A549 (cell line): Measurements from ENCODE around the gene SLC5A5. TPM values are rescaled to one million over a fixed set of nuclear protein-coding genes. Genes with fewer than 3 reads are reported as not detected.

ENCODE experiments used
- ATAC-seq, 2 experiments: fragments of 200-7000 bp in 1 of 2; fragments of >200 bp in 1 of 2; cut with Nextera tagmentation in 1 of 2; cut with Tn5 transposase in 1 of 2; 3 replicates each; pipeline versions ENCODE4 v1.8.0 to v1.9.1; 2018 to 2020; ENCODE audit warnings: mild to moderate bottlenecking in 1 of 2, moderate library complexity in 1 of 2
- CTCF ChIA-PET: fragments of 300-600 bp; sonication (Branson Sonifier 250); formaldehyde crosslinking; extraction: SDS; loops from one replicate; lab custom pipeline; 2021; ENCODE audit warnings: antibody characterized with exemption, inconsistent platforms; lab: Yijun Ruan, JAX
- POLR2A ChIA-PET: fragments of 350-600 bp; formaldehyde crosslinking; extraction: SDS; loops from one replicate; lab custom pipeline; 2021; ENCODE audit warnings: antibody characterized with exemption, inconsistent platforms; lab: Yijun Ruan, JAX
- DNase-seq, 2 experiments: peaks; one replicate each; pipeline versions ENCODE4 v3.0.0 to v3.0.0-alpha.2; 2011 to 2016; ENCODE audit warnings: low read depth in 1 of 2, low spot score in 1 of 2
- FAIRE-seq: peaks from 2 replicates; lab custom pipeline; 2011; peaks lifted over from hg19 to GRCh38; lab: Jason Lieb, UNC
- H3K27ac ChIP-seq, 2 experiments: fragments of >200 bp; sonication (Bioruptor Twin); formaldehyde crosslinking; 3 replicates each; pipeline ENCODE4 v1.5.1; 2016 to 2017
- H3K4me1 ChIP-seq: fragments of >200 bp; sonication (Bioruptor Twin); formaldehyde crosslinking; 3 replicates; pipeline ENCODE4 v1.6.1; 2016
- H3K4me2 ChIP-seq: fragments of >200 bp; sonication (Bioruptor Twin); formaldehyde crosslinking; 3 replicates; pipeline ENCODE4 v1.6.1; 2016
- H3K4me3 ChIP-seq: fragments of >200 bp; sonication (Bioruptor Twin); formaldehyde crosslinking; 3 replicates; pipeline ENCODE4 v1.5.1; 2016
- H3K9me3 ChIP-seq: fragments of >200 bp; sonication (Bioruptor Twin); formaldehyde crosslinking; 3 replicates; pipeline ENCODE4 v1.6.1; 2016
- BHLHE40 ChIP-seq: IDR thresholded peaks from 2 replicates; pipeline ENCODE4 v1.6.1; 2012; ENCODE audit warnings: low read depth, low read length, inconsistent platforms
- CBX2 ChIP-seq: fragments of 200-600 bp; sonication (generic); IDR thresholded peaks from 2 replicates; pipeline ENCODE4 v1.6.1; 2016; ENCODE audit warnings: low read depth, mild to moderate bottlenecking, borderline replicate concordance
- CHD4 ChIP-seq: fragments of 200-600 bp; sonication (generic); IDR thresholded peaks from 2 replicates; pipeline ENCODE4 v1.6.1; 2016; ENCODE audit warnings: antibody characterized with exemption, mild to moderate bottlenecking, borderline replicate concordance
- EHF ChIP-seq: fragments of 250-450 bp; sonication (Bioruptor Pico); IDR thresholded peaks from 2 replicates; pipeline ENCODE4 v1.5.0; 2020; ENCODE audit warnings: mild to moderate bottlenecking
- EHMT2 ChIP-seq: fragments of 200-600 bp; sonication (generic); IDR thresholded peaks from 2 replicates; pipeline ENCODE4 v1.6.1; 2016; ENCODE audit warnings: antibody characterized with exemption, low read depth, mild to moderate bottlenecking, moderate library complexity
- EP300 ChIP-seq, 2 experiments: fragments of >200 bp; sonication (Bioruptor Twin); formaldehyde crosslinking; IDR thresholded peaks; 2 replicates in 1 of 2; 3 replicates in 1 of 2; pipeline ENCODE4 v1.6.1; 2016 to 2017
- HDAC2 ChIP-seq: fragments of 200-600 bp; sonication (generic); IDR thresholded peaks from 2 replicates; pipeline ENCODE4 v1.6.1; 2016
- HEYL ChIP-seq: fragments of 250-450 bp; sonication (Bioruptor Pico); IDR thresholded peaks from 2 replicates; pipeline ENCODE4 v1.8.0; 2021; ENCODE audit warnings: mild to moderate bottlenecking, moderate library complexity
- JUNB ChIP-seq: fragments of >200 bp; sonication (Bioruptor Twin); formaldehyde crosslinking; IDR thresholded peaks from 2 replicates; pipeline ENCODE4 v1.6.1; 2016
- KDM1A ChIP-seq: fragments of 200-600 bp; sonication (generic); IDR thresholded peaks from 2 replicates; pipeline ENCODE4 v1.6.1; 2016; ENCODE audit warnings: low read depth, mild to moderate bottlenecking
- MAZ ChIP-seq: fragments of 150-350 bp; IDR thresholded peaks from 2 replicates; pipeline ENCODE4 v1.6.1; 2014; ENCODE audit warnings: antibody characterized with exemption, low read depth, low read length, borderline replicate concordance
- MYC ChIP-seq: IDR thresholded peaks from 2 replicates; pipeline ENCODE4 v1.6.1; 2012; ENCODE audit warnings: mild to moderate bottlenecking, inconsistent platforms, low read length, improper control_type of control experiment, borderline replicate concordance
- NFE2L2 ChIP-seq: fragments of 150-350 bp; conservative IDR thresholded peaks from 2 replicates; pipeline ENCODE4 v1.6.1; 2014; ENCODE audit warnings: low read length
- NPAS2 ChIP-seq: fragments of 250-450 bp; sonication (Bioruptor Pico); IDR thresholded peaks from 2 replicates; pipeline ENCODE4 v1.8.0; 2022; ENCODE audit warnings: mild to moderate bottlenecking, moderate library complexity, borderline replicate concordance
- POLR2A ChIP-seq: IDR thresholded peaks from 2 replicates; pipeline ENCODE4 v1.6.1; 2012; ENCODE audit warnings: mild to moderate bottlenecking, low read length
- RARB ChIP-seq: fragments of 250-450 bp; sonication (Bioruptor Pico); IDR thresholded peaks from 2 replicates; pipeline ENCODE4 v1.8.0; 2021; ENCODE audit warnings: mild to moderate bottlenecking, moderate library complexity
- RCOR1 ChIP-seq: fragments of 150-350 bp; IDR thresholded peaks from 2 replicates; pipeline ENCODE4 v1.6.1; 2014; ENCODE audit warnings: antibody characterized with exemption, low read length, low read depth
- RFX5 ChIP-seq: fragments of 450-650 bp; IDR thresholded peaks from 2 replicates; pipeline ENCODE4 v1.7.1; 2014; ENCODE audit warnings: antibody characterized with exemption, mild to moderate bottlenecking, moderate library complexity
- RNF2 ChIP-seq: fragments of 200-600 bp; sonication (generic); IDR thresholded peaks from 2 replicates; pipeline ENCODE4 v1.6.1; 2016; ENCODE audit warnings: low read depth, mild to moderate bottlenecking, antibody characterized with exemption, moderate library complexity, borderline replicate concordance
- SREBF2 ChIP-seq: fragments of 450-650 bp; IDR thresholded peaks from 2 replicates; pipeline ENCODE4 v1.6.1; 2014; ENCODE audit warnings: mild to moderate bottlenecking, moderate library complexity
- TP53 ChIP-seq: fragments of 250-450 bp; sonication (Bioruptor Pico); IDR thresholded peaks from 2 replicates; pipeline ENCODE4 v1.5.0; 2021; ENCODE audit warnings: mild to moderate bottlenecking, moderate library complexity
- ZFP36 ChIP-seq: fragments of 450-650 bp; IDR thresholded peaks from 2 replicates; pipeline ENCODE4 v1.6.1; 2014; ENCODE audit warnings: borderline replicate concordance; ENCODE audit not compliant: partially characterized antibody
- WGBS: methylation state at CpG from one replicate; pipeline ENCODE4 v1.1.6; 2017; ENCODE audit errors: missing lambda C conversion rate; 5-methylcytosine and 5-hydroxymethylcytosine counted together
- polyA plus RNA-seq, 4 experiments: library from polyadenylated mRNA; depleted of rRNA in 3 of 4; stranded (reverse); fragments of >200 nt; fragmentation: RNase III in 1 of 4; extraction: RNeasy Plus Mini Kit Qiagen cat#74134 plus additional on column Dnase treatment in 1 of 4; gene quantifications; 2 replicates in 3 of 4; 3 replicates in 1 of 4; pipeline ENCODE4 v1.2.3, GENCODE V29; 2011 to 2017
- TF ChIP-seq, protein P1 (sequence below): IDR thresholded peaks from 2 replicates; pipeline ENCODE4 v1.6.1; 2012; ENCODE audit warnings: low read depth, borderline replicate concordance
- TF ChIP-seq, protein P2 (sequence below): fragments of >200 bp; sonication (Bioruptor Twin); formaldehyde crosslinking; IDR thresholded peaks from 3 replicates; pipeline ENCODE4 v1.6.1; 2016
- TF ChIP-seq, protein P3 (sequence below): fragments of 200-600 bp; sonication (generic); IDR thresholded peaks from 2 replicates; pipeline ENCODE4 v1.6.1; 2016; ENCODE audit warnings: antibody characterized with exemption, mild to moderate bottlenecking, moderate library complexity

The SLC5A5 gene
- polyA plus RNA-seq, 2 of the 4 experiments (the other 2 are of a cell fraction): 0.06 to 0.25 TPM

DNA sequence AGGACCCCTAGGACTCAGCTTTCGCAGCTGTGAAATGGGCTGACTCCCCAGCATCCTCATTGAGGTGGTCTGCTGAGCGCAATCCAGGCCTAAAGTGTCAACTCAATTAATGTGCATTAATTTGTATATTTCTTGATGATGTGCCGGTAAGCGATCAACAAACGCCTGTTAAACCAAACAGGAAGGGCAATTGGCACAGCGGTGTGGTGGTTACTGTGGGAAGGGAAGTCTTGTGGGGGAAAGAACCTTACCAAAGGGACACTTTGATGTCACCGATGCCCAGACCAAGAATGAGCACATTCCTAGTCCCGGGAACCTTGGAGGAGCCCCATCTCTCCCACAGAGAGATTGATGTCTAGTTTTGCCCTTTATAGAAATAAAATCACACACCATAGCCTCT is 25.6 kb upstream of the SLC5A5 start:
- Histone ChIP-seq H3K27ac (no peak overlapping the region), H3K9me3 (no peaks in the 10 kb centered on the region), H3K4me1 (peaks cover 6% of the 10 kb centered on the region), H3K4me2 (no peak overlapping the region), H3K4me3 (no peak overlapping the region)
- ChIA-PET CTCF (interaction anchor here (1.9 kb wide), 1 partner anchor 10 kb away, joined by 11 read pairs; no protein-coding TSS in a partner anchor), POLR2A (no interaction called here)
- ATAC-seq: no peak
- 96% methylated on average over 8 of the region's 8 CpGs for WGBS
- DNase-seq: no peak
- FAIRE-seq: no peak
- no peak for TF ChIP-seq SREBF2
- no peak for TF ChIP-seq RFX5
- TF ChIP-seq EP300 (IDR thresholded peaks at IDR 0.05): no peak
- TF ChIP-seq RCOR1: no peak
- no peak for TF ChIP-seq RNF2

GRCh38 chr19:17847538-17848366 is 24.0 kb upstream of the SLC5A5 start, which contains the start of gene JAK3:
Gene JAK3, minus strand, starts transcription at chr19:17847982. Its CDS starts 3,565 bp downstream, at chr19:17844417.
- no peak for ATAC-seq
- POLR2A ChIA-PET: no interaction called here
- FAIRE-seq: no peak

GRCh38 chr19:17848595-17849292 is 23.0 kb upstream of the SLC5A5 start:
- CTCF ChIA-PET: interaction anchor here (0.8 to 1.5 kb wide), 5 partner anchors 11 to 84 kb away, joined by 3 read pairs; partner anchors contain the start of gene RPL18A
- no peak for FAIRE-seq
- POLR2A ChIA-PET: no interaction called here

More at GRCh38 chr19:17847538-17848366, 24.0 kb upstream of the SLC5A5 start, which contains the start of gene JAK3:
- Histone ChIP-seq H3K4me2 (no peak within 1 kb of the TSS), H3K9me3 (no peaks in the 10 kb centered on the region), H3K4me1 (peaks cover 3% of the 10 kb centered on the region), H3K27ac (no peak within 1 kb of the TSS), H3K4me3 (no peak within 1 kb of the TSS)
- no peak for DNase-seq
- CTCF ChIA-PET: interaction anchor here (1.0 kb wide), 1 partner anchor 8 kb away, joined by 3 read pairs; no protein-coding TSS in a partner anchor
- no peak for TF ChIP-seq POLR2A
- 82% methylated on average over 13 of the region's 40 CpGs for WGBS

More at GRCh38 chr19:17848595-17849292, 23.0 kb upstream of the SLC5A5 start:
- Histone ChIP-seq H3K4me1 (no peaks in the 10 kb centered on the region), H3K4me3 (no peak overlapping the region), H3K9me3 (no peaks in the 10 kb centered on the region), H3K27ac (no peak overlapping the region), H3K4me2 (no peak overlapping the region)
- ATAC-seq: no peak
- DNase-seq: no peak
- 86% methylated on average over 12 of the region's 14 CpGs for WGBS
- no peak for TF ChIP-seq KDM1A
- TF ChIP-seq, protein P1, sequence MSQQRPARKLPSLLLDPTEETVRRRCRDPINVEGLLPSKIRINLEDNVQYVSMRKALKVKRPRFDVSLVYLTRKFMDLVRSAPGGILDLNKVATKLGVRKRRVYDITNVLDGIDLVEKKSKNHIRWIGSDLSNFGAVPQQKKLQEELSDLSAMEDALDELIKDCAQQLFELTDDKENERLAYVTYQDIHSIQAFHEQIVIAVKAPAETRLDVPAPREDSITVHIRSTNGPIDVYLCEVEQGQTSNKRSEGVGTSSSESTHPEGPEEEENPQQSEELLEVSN: no peak
- no peak for TF ChIP-seq MYC
- no peak for TF ChIP-seq TP53 (CRISPR knock-in tag)
- no peak for TF ChIP-seq RFX5
- TF ChIP-seq, protein P2, sequence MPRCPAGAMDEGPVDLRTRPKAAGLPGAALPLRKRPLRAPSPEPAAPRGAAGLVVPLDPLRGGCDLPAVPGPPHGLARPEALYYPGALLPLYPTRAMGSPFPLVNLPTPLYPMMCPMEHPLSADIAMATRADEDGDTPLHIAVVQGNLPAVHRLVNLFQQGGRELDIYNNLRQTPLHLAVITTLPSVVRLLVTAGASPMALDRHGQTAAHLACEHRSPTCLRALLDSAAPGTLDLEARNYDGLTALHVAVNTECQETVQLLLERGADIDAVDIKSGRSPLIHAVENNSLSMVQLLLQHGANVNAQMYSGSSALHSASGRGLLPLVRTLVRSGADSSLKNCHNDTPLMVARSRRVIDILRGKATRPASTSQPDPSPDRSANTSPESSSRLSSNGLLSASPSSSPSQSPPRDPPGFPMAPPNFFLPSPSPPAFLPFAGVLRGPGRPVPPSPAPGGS: no peak
- TF ChIP-seq JUNB: no peak
- TF ChIP-seq EHMT2: no peak
- TF ChIP-seq CHD4: no peak
- TF ChIP-seq NFE2L2: no peak
- TF ChIP-seq EHF: no peak
- no peak for TF ChIP-seq CBX2
- no peak for TF ChIP-seq ZFP36
- no peak for TF ChIP-seq HDAC2
- TF ChIP-seq, protein P3, sequence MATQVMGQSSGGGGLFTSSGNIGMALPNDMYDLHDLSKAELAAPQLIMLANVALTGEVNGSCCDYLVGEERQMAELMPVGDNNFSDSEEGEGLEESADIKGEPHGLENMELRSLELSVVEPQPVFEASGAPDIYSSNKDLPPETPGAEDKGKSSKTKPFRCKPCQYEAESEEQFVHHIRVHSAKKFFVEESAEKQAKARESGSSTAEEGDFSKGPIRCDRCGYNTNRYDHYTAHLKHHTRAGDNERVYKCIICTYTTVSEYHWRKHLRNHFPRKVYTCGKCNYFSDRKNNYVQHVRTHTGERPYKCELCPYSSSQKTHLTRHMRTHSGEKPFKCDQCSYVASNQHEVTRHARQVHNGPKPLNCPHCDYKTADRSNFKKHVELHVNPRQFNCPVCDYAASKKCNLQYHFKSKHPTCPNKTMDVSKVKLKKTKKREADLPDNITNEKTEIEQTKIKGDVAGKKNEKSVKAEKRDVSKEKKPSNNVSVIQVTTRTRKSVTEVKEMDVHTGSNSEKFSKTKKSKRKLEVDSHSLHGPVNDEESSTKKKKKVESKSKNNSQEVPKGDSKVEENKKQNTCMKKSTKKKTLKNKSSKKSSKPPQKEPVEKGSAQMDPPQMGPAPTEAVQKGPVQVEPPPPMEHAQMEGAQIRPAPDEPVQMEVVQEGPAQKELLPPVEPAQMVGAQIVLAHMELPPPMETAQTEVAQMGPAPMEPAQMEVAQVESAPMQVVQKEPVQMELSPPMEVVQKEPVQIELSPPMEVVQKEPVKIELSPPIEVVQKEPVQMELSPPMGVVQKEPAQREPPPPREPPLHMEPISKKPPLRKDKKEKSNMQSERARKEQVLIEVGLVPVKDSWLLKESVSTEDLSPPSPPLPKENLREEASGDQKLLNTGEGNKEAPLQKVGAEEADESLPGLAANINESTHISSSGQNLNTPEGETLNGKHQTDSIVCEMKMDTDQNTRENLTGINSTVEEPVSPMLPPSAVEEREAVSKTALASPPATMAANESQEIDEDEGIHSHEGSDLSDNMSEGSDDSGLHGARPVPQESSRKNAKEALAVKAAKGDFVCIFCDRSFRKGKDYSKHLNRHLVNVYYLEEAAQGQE: no peak
- TF ChIP-seq NPAS2: no peak
- no peak for TF ChIP-seq RARB (CRISPR knock-in tag)
- TF ChIP-seq MAZ: no peak
- TF ChIP-seq BHLHE40: no peak
- TF ChIP-seq HEYL (CRISPR knock-in tag): no peak
